Activated CD8-positive, alpha-beta T cell treated with anti-CD3 and anti-CD28 coated beads for 36 hours (primary cell): ENCODE data around the gene LPGAT1. TPM values are rescaled to one million over a fixed set of nuclear protein-coding genes. Genes with fewer than 3 reads are reported as not detected.

ENCODE experiments used
- ATAC-seq: fragments of 200-7000 bp; cut with Tn5 transposase; one replicate; pipeline ENCODE4 v1.10.0; 2021; ENCODE audit warnings: mild to moderate bottlenecking, moderate library complexity
- CTCF ChIA-PET: fragments of 350-600 bp; sonication (Branson Sonifier 250); formaldehyde crosslinking; loops from one replicate; lab custom pipeline; 2021; ENCODE audit warnings: antibody characterized with exemption; lab: Charles Lee
- POLR2A ChIA-PET: fragments of 350-600 bp; sonication (Branson Sonifier 250); formaldehyde crosslinking; loops from one replicate; lab custom pipeline; 2021; ENCODE audit warnings: antibody characterized with exemption; lab: Charles Lee
- DNase-seq: peaks from one replicate; pipeline ENCODE4 v3.0.0-alpha.2; 2020
- H3K27ac Mint-ChIP-seq: one replicate; pipeline ENCODE4 v1.8.0; 2021; ENCODE audit warnings: mild to moderate bottlenecking, mixed read lengths
- H3K27me3 Mint-ChIP-seq: one replicate; pipeline ENCODE4 v1.8.0; 2021; ENCODE audit warnings: mixed read lengths
- H3K36me3 Mint-ChIP-seq: one replicate; pipeline ENCODE4 v1.8.0; 2021; ENCODE audit warnings: low read depth, mixed read lengths
- H3K4me1 Mint-ChIP-seq: one replicate; pipeline ENCODE4 v1.8.0; 2021; ENCODE audit warnings: low read depth, mixed read lengths
- H3K4me3 Mint-ChIP-seq: one replicate; pipeline ENCODE4 v1.8.0; 2021; ENCODE audit warnings: mild to moderate bottlenecking, moderate library complexity, mixed read lengths
- H3K9me3 Mint-ChIP-seq: one replicate; pipeline ENCODE4 v1.8.0; 2021; ENCODE audit warnings: mixed read lengths
- CTCF ChIP-seq: fragments of 200-600 bp; IDR thresholded peaks from one replicate; pipeline ENCODE4 v1.8.0; 2022; ENCODE audit warnings: antibody characterized with exemption, mild to moderate bottlenecking
- intact Hi-C: fragments of 100-400 bp; cut with micrococcal nuclease; formaldehyde crosslinking; loops from one replicate; pipeline ENCODE4 v1.10.0; 2022
- total RNA-seq, 2 experiments: library from RNA; stranded (reverse); gene quantifications; one replicate each; pipeline ENCODE4 v1.2.3, GENCODE V29; 2021

The LPGAT1 gene
- total RNA-seq, 2 experiments from 2014 or later: 16.5 to 16.7 TPM

DNA sequence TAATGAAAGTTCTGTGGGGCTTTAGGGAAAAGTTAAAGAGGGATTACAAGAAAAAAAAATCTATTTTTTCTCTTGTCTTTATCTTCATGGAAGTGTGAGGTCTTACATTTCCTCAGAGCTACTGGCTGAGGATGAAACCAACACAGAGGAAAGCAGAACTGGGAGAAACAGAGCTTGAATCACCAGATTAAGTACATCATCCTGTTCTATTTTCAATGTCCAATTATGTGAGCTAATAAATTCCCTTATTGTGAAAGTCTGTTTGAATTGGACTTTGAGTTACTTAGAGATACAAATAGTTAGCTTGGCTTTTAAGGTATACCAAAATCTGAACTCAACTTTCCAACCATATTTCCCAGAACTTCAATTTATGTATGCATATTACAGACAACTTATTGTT is 69.2 kb downstream of the LPGAT1 start:
- Mint-ChIP-seq H3K27me3 (no peaks in the 10 kb centered on the region), H3K27ac (no peak overlapping the region), H3K4me3 (no peak overlapping the region), H3K4me1 (no peaks in the 10 kb centered on the region), H3K9me3 (no peaks in the 10 kb centered on the region), H3K36me3 (no peaks in the 10 kb centered on the region)
- no peak for ATAC-seq
- TF ChIP-seq CTCF: no peak
- intact Hi-C loops: no loop called here
- no peak for DNase-seq
- CTCF ChIA-PET: interaction anchor here (3.1 kb wide), 1 partner anchor 63 kb away, joined by 13 read pairs; no protein-coding TSS in a partner anchor
- POLR2A ChIA-PET: no interaction called here

- intact Hi-C loops: no loop called here
- no peak for TF ChIP-seq CTCF
- Mint-ChIP-seq H3K4me3 (no peak overlapping the region), H3K27me3 (no peaks in the 10 kb centered on the region), H3K4me1 (no peaks in the 10 kb centered on the region), H3K36me3 (no peaks in the 10 kb centered on the region), H3K9me3 (no peaks in the 10 kb centered on the region), H3K27ac (no peak overlapping the region)
- ChIA-PET CTCF (interaction anchor here (1.1 to 1.4 kb wide), 2 partner anchors 14 to 58 kb away, joined by 4 read pairs; no protein-coding TSS in a partner anchor), POLR2A (no interaction called here)
- DNase-seq (no peak), ATAC-seq (no peak)
Observed at GRCh38 chr1:211756471-211757020, 74.0 kb downstream of the LPGAT1 start.

DNA sequence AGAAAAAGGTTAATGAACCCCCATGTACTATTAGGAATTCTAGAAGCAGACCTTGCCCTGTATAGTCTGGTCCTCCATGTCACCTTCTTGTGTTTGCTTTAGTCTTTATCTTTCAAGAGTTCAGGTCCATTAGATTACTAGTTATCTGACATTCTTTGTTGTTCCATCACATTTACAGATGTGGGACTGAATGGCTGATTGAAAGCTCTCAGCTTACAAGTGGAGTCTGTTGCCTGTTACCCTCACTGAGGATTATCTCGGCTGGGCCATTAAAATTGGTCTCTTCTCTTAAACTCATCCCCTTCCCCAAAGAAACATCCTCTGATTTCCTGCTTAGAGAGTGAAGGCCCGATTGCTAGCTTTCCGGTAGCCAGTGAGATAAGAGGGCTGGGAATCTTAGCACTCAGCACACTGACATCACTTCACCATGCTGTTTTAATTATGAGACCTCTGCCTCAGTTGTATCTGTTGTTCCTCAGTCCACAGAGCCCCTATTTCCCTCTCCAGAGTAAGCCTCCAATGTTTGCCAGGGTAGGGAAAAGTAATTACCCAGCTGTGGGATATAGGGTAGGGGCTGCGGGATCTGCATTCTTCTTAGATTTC is 76.8 kb downstream of the LPGAT1 start:
- peaks cover 5% of the 10 kb centered on the region for H3K36me3 Mint-ChIP-seq
- H3K4me3 Mint-ChIP-seq: no peak overlapping the region
- H3K4me1 Mint-ChIP-seq: peaks cover 6% of the 10 kb centered on the region
- no peaks in the 10 kb centered on the region for H3K9me3 Mint-ChIP-seq
- intact Hi-C loops: no loop called here
- ChIA-PET CTCF (no interaction called here), POLR2A (no interaction called here)
- H3K27me3 Mint-ChIP-seq: no peaks in the 10 kb centered on the region
- no peak for ATAC-seq
- no peak overlapping the region for H3K27ac Mint-ChIP-seq
- no peak for DNase-seq
- TF ChIP-seq CTCF: no peak

DNA sequence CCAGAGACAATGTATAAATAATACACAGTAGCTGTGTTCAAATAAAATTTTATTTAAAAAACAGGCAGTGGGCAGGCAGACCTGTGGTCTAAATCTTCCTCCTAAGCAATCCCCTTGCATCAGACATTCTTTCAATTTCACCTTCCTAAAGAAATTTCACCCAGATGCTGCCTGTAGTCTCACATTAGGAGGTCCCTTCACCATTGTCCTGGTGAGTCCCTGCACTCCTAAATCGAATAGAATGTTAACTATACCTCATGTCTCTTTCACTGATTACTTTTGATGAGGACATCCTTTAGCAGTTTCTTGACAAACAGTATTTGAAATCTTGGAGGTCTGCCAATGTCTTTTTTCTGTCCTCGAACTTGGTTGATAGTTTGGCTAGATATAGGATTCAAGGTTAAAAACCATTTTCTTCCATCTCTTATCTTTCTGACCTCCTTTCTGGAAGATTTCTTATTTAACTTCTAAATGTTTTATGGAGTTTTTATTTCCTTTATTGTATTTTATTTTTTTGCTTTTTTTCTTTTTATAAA is 77.5 kb downstream of the LPGAT1 start:
- Mint-ChIP-seq H3K27ac (no peak overlapping the region), H3K4me1 (peaks cover 6% of the 10 kb centered on the region), H3K27me3 (no peaks in the 10 kb centered on the region), H3K9me3 (no peaks in the 10 kb centered on the region), H3K4me3 (no peak overlapping the region), H3K36me3 (peaks cover 5% of the 10 kb centered on the region)
- intact Hi-C loops: no loop called here
- CTCF ChIA-PET: interaction anchor here (1.1 kb wide), 1 partner anchor 54 kb away, joined by 6 read pairs; no protein-coding TSS in a partner anchor
- no peak for TF ChIP-seq CTCF
- DNase-seq: no peak
- no peak for ATAC-seq
- POLR2A ChIA-PET: no interaction called here

- intact Hi-C loops: no loop called here
Observed at GRCh38 chr1:211752317-211752716, 78.2 kb downstream of the LPGAT1 start.

More at GRCh38 chr1:211752317-211752716, 78.2 kb downstream of the LPGAT1 start:
- Mint-ChIP-seq H3K27ac (no peak overlapping the region), H3K9me3 (no peaks in the 10 kb centered on the region), H3K4me3 (no peak overlapping the region), H3K27me3 (no peaks in the 10 kb centered on the region), H3K36me3 (peaks cover 5% of the 10 kb centered on the region), H3K4me1 (peaks cover 6% of the 10 kb centered on the region)
- DNase-seq (no peak), ATAC-seq (no peak)
- no peak for TF ChIP-seq CTCF
- ChIA-PET CTCF (interaction anchor here (1.1 kb wide), 2 partner anchors 10 to 54 kb away, joined by 3 to 6 read pairs; no protein-coding TSS in a partner anchor), POLR2A (interaction anchor here (0.7 to 0.8 kb wide), 2 partner anchors 9 to 13 kb away, joined by 3 to 4 read pairs; no protein-coding TSS in a partner anchor)
